B cell (primary cell): ENCODE results near the gene MRPS22. TPM values are rescaled to one million over a fixed set of nuclear protein-coding genes. Genes with fewer than 3 reads are reported as not detected.

Experiments used
- ATAC-seq: fragments of 200-7000 bp; cut with Tn5 transposase; one replicate; pipeline ENCODE4 v1.10.0; 2021; ENCODE audit warnings: low read depth, mild to moderate bottlenecking, moderate number of reproducible peaks, moderate library complexity
- CTCF ChIA-PET: fragments of 350-600 bp; sonication (Branson Sonifier 250); formaldehyde crosslinking; loops from one replicate; lab custom pipeline; 2021; ENCODE audit warnings: antibody characterized with exemption, inconsistent platforms; lab: Charles Lee
- POLR2A ChIA-PET: fragments of 350-600 bp; sonication (Branson Sonifier 250); formaldehyde crosslinking; loops from one replicate; lab custom pipeline; 2021; ENCODE audit warnings: antibody characterized with exemption; lab: Charles Lee
- DNase-seq: peaks from one replicate; pipeline ENCODE4 v3.0.0; 2013
- H2AFZ ChIP-seq: 2 replicates; pipeline ENCODE4 v1.6.1; 2012; ENCODE audit warnings: mild to moderate bottlenecking, low read depth, low read length; ENCODE audit not compliant: insufficient read depth, poor library complexity, severe bottlenecking
- H3K27ac ChIP-seq, 2 donors: 1 replicate in 1 of 2; 2 replicates in 1 of 2; pipeline ENCODE4 v1.5.1; 2012 to 2013; ENCODE audit warnings: low read length in 2 of 2, mild to moderate bottlenecking in 2 of 2, moderate library complexity in 1 of 2
- H3K27me3 ChIP-seq, 4 experiments: fragments of 200-600 bp in 1 of 4; sonication (generic) in 1 of 4; replicated peaks in 1 of 4; 1 replicate in 2 of 4; 2 replicates in 2 of 4; pipeline versions ENCODE4 v1.6.1 to v1.7.0; 2013 to 2016; ENCODE audit warnings: low read length in 3 of 4, mild to moderate bottlenecking in 2 of 4, mixed read lengths in 1 of 4, moderate library complexity in 1 of 4; ENCODE audit not compliant: insufficient read depth in 4 of 4, control insufficient read depth in 3 of 4; ENCODE audit errors: control extremely low read depth in 1 of 4
- H3K36me3 ChIP-seq, 2 experiments: replicated peaks in 1 of 2; 1 replicate in 1 of 2; 2 replicates in 1 of 2; pipeline versions ENCODE4 v1.6.1 to v1.7.1; 2013; ENCODE audit warnings: low read length in 1 of 2; ENCODE audit not compliant: insufficient read depth in 2 of 2, control insufficient read depth in 1 of 2; ENCODE audit errors: control extremely low read depth in 1 of 2, extremely low read depth in 1 of 2
- H3K4me1 ChIP-seq, 2 donors: fragments of 200-600 bp in 1 of 2; sonication (generic) in 1 of 2; 1 replicate in 1 of 2; 2 replicates in 1 of 2; pipeline versions ENCODE4 v1.5.1 to v1.6.1; 2013 to 2017; ENCODE audit warnings: low read length in 2 of 2; ENCODE audit not compliant: control insufficient read depth in 2 of 2, insufficient read depth in 2 of 2
- H3K4me2 ChIP-seq: replicated peaks from 2 replicates; pipeline ENCODE3; 2012; ENCODE audit warnings: mild to moderate bottlenecking, low read depth, low read length; ENCODE audit not compliant: poor library complexity, severe bottlenecking
- H3K4me3 ChIP-seq, 5 experiments: fragments of 200-600 bp in 1 of 5; sonication (generic) in 1 of 5; 1 replicate in 3 of 5; 2 replicates in 2 of 5; pipeline versions ENCODE4 v1.5.1 to v1.7.0; 2011 to 2016; ENCODE audit warnings: low read length in 4 of 5, mild to moderate bottlenecking in 4 of 5, low read depth in 2 of 5, control low read depth in 1 of 5, moderate library complexity in 1 of 5; ENCODE audit not compliant: insufficient read depth in 1 of 5; ENCODE audit errors: control extremely low read depth in 1 of 5, extremely low read depth in 1 of 5
- H3K79me2 ChIP-seq: fragments of 200-600 bp; sonication (generic); one replicate; pipeline ENCODE4 v1.6.0; 2016; ENCODE audit warnings: low read length; ENCODE audit not compliant: control insufficient read depth, insufficient read depth
- H3K9ac ChIP-seq: fragments of 200-600 bp; sonication (generic); 2 replicates; pipeline ENCODE4 v1.6.1; 2017; ENCODE audit warnings: mild to moderate bottlenecking, low read length, moderate library complexity
- H3K9me3 ChIP-seq, 3 donors: one replicate each; pipeline versions ENCODE4 v1.6.1 to v1.7.1; 2013; ENCODE audit warnings: low read length in 2 of 3; ENCODE audit not compliant: control insufficient read depth in 2 of 3, insufficient read depth in 1 of 3; ENCODE audit errors: control extremely low read depth in 1 of 3
- H4K20me1 ChIP-seq: 2 replicates; pipeline ENCODE4 v1.6.0; 2012; ENCODE audit warnings: mild to moderate bottlenecking, low read length; ENCODE audit not compliant: insufficient read depth, control insufficient read depth, poor library complexity, severe bottlenecking
- H3K27ac Mint-ChIP-seq: one replicate; pipeline ENCODE4 v1.8.0; 2021; ENCODE audit warnings: mixed read lengths
- H3K27me3 Mint-ChIP-seq: one replicate; pipeline ENCODE4 v1.8.0; 2021; ENCODE audit warnings: mixed read lengths
- H3K4me1 Mint-ChIP-seq: one replicate; pipeline ENCODE4 v1.8.0; 2021; ENCODE audit warnings: mixed read lengths
- H3K4me3 Mint-ChIP-seq: one replicate; pipeline ENCODE4 v1.8.0; 2021; ENCODE audit warnings: mixed read lengths
- H3K9me3 Mint-ChIP-seq: one replicate; pipeline ENCODE4 v1.8.0; 2022; ENCODE audit warnings: mixed read lengths; ENCODE audit not compliant: insufficient read depth
- EZH2 ChIP-seq: IDR thresholded peaks from 2 replicates; pipeline ENCODE4 v1.6.1; 2012; ENCODE audit warnings: borderline replicate concordance, low read depth, mild to moderate bottlenecking, moderate library complexity, low read length; ENCODE audit not compliant: insufficient read depth, poor library complexity, severe bottlenecking
- WGBS: methylation state at CpG from one replicate; pipeline ENCODE4 v1.1.5; 2013; ENCODE audit warnings: missing lambda C conversion rate; ENCODE audit not compliant: insufficient coverage; 5-methylcytosine and 5-hydroxymethylcytosine counted together
- intact Hi-C: fragments of 100-400 bp; cut with micrococcal nuclease; formaldehyde crosslinking; loops from one replicate; pipeline ENCODE4 v1.10.0; 2022
- polyA plus RNA-seq: library from polyadenylated mRNA; depleted of rRNA; stranded (reverse); fragments of >200 nt; gene quantifications from 2 replicates; pipeline ENCODE4 v1.2.3, GENCODE V29; 2012
- total RNA-seq, 2 donors: library from RNA; stranded (reverse); fragments of 120-200 nt in 1 of 2; gene quantifications; 1 replicate in 1 of 2; 2 replicates in 1 of 2; pipeline versions ENCODE4 v1.2.3 to v1.2.4, GENCODE V29; 2013 to 2022
- TF ChIP-seq, protein P1 (sequence below): fragments of 200-600 bp; IDR thresholded peaks from one replicate; pipeline ENCODE4 v1.8.0; 2022; ENCODE audit warnings: antibody characterized with exemption, mild to moderate bottlenecking

Gene MRPS22
- total and polyA plus RNA-seq, 2 donors (not counting 1 experiment from before 2014, with no cell fraction given), result 19.1 to 32.5 TPM

DNA sequence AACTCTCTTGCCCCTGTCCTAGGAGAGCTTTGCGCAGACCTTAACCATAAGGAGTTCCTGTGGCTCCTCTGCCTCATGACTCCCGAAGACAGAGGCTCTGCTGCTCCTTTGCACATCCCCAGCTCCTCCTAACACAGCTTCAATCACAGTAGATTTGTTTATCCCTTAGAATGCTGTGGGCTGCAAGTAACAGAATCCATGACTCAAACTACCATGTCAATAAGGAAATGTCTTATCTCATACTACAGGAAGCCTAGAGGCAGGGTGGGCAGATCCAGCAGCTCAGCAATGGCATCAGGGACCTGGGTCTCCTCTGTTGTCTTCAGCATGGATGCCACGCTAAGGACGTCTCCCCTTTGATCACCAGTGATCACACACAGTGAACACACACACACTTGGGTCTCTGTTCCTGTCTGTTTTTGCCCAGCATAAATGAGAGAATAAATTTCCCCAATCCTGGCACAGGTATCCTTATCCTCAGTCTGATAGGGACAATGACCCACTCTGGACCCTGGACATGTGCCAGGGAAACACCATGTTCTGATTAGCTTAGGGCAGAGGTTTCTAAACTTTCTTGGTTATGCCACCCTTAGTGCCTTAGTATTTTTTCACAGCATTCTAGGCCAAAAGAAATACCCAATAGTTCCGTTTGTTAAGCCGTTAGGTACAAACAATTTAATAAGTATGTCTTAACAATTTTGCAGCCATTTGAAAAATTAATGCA lies 46.1 kb upstream of the MRPS22 start:
- Mint-ChIP-seq H3K9me3 (no peaks in the 10 kb centered on the region), H3K4me1 (no peaks in the 10 kb centered on the region), H3K27me3 (peaks cover 13% of the 10 kb centered on the region), H3K27ac (no peak overlapping the region), H3K4me3 (no peak overlapping the region)
- intact Hi-C loops, result no loop called here
- WGBS, result 71% methylated on average over 4 of the region's 6 CpGs
- H3K4me2 ChIP-seq, result no peak overlapping the region
- H3K36me3 ChIP-seq, result no peaks in the 10 kb centered on the region
- H3K9me3 ChIP-seq, result no peaks in the 10 kb centered on the region
- ATAC-seq (no peak), DNase-seq (no peak)
- POLR2A ChIA-PET, result no interaction called here
- CTCF ChIA-PET, result no interaction called here
- H3K4me3 ChIP-seq, result no peak overlapping the region
- H2AFZ ChIP-seq, result no peak overlapping the region
- peaks cover 0 to 3% (median 0%) of the 10 kb centered on the region in 4 experiments for H3K27me3 ChIP-seq
- no peak overlapping the region for H3K9ac ChIP-seq
- no peaks in the 10 kb centered on the region for H4K20me1 ChIP-seq
- H3K79me2 ChIP-seq, result no peaks in the 10 kb centered on the region
- H3K27ac ChIP-seq, result no peak overlapping the region
- no peaks in the 10 kb centered on the region for H3K4me1 ChIP-seq
- no peak for TF ChIP-seq EZH2
- TF ChIP-seq, protein P1, sequence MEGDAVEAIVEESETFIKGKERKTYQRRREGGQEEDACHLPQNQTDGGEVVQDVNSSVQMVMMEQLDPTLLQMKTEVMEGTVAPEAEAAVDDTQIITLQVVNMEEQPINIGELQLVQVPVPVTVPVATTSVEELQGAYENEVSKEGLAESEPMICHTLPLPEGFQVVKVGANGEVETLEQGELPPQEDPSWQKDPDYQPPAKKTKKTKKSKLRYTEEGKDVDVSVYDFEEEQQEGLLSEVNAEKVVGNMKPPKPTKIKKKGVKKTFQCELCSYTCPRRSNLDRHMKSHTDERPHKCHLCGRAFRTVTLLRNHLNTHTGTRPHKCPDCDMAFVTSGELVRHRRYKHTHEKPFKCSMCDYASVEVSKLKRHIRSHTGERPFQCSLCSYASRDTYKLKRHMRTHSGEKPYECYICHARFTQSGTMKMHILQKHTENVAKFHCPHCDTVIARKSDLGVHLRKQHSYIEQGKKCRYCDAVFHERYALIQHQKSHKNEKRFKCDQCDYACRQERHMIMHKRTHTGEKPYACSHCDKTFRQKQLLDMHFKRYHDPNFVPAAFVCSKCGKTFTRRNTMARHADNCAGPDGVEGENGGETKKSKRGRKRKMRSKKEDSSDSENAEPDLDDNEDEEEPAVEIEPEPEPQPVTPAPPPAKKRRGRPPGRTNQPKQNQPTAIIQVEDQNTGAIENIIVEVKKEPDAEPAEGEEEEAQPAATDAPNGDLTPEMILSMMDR, result no peak

DNA sequence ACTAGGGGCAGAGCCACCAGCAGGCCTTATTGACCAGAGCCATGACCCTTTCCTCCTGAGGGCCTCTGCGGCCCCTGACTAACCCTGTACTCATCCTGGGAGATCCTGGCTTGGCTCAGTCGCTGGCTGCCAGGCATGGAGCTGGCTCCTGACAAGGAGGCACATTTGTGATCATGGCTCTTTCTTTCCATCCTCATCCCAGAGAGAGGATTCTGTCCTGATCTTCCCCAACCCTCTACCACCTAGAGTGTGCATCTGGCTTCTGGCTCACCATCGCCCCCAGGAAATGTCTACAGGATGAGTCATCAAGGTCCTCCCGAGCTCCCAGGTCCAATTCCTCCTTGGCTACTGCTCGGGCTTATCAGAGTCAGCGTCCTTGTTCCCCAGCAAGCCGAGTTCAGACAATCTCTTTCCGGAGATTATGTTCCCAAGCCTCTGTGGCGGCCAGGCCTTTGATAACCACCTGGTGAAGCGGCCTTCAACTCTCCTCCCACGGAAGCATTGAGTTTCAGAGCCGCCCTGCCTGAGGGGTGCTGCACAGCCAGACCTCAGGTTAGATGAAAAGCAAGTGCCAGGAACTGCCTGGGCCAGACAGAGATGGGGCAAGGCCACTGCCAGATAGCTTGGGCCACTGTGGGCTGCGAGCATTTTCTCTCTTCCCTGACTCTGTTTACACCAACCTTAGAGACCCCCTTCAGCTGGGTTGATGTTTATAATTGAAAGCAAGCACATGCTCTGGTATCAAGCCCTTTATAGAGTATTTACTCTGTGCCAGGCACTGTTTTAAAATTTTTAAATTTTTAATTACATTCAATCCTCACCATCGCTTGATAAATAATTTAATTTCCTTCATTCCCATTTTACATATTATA lies 44.3 kb upstream of the MRPS22 start:
- Histone ChIP-seq H3K36me3 (no peaks in the 10 kb centered on the region), H3K4me2 (no peak overlapping the region), H3K27ac (no peak overlapping the region), H3K4me1 (no peaks in the 10 kb centered on the region), H3K79me2 (no peaks in the 10 kb centered on the region), H4K20me1 (no peaks in the 10 kb centered on the region), H3K27me3 (peaks cover 0 to 3% (median 0%) of the 10 kb centered on the region in 4 experiments), H2AFZ (no peak overlapping the region), H3K4me3 (no peak overlapping the region), H3K9me3 (no peaks in the 10 kb centered on the region), H3K9ac (no peak overlapping the region)
- intact Hi-C loops, result no loop called here
- Mint-ChIP-seq H3K9me3 (no peaks in the 10 kb centered on the region), H3K27ac (no peak overlapping the region), H3K4me1 (no peaks in the 10 kb centered on the region), H3K27me3 (peaks cover 8% of the 10 kb centered on the region), H3K4me3 (no peak overlapping the region)
- DNase-seq, result no peak
- POLR2A ChIA-PET, result no interaction called here
- ATAC-seq, result no peak
- CTCF ChIA-PET, result no interaction called here
- TF ChIP-seq, protein P1, result no peak
- TF ChIP-seq EZH2, result no peak
- 87% methylated on average over 12 of the region's 14 CpGs for WGBS
